Melanocyte of skin (primary cell): ENCODE measurements around the gene HSPA4L. TPM values are rescaled to one million over a fixed set of nuclear protein-coding genes. Genes with fewer than 3 reads are reported as not detected.

Experiments
- total RNA-seq, 2 donors: library from RNA; depleted of rRNA; stranded (reverse); fragments of >200 nt; gene quantifications; 2 replicates each; pipeline ENCODE4 v1.2.3, GENCODE V29; 2012

The HSPA4L gene
- 1 to 10 TPM; 5.7 to 8.3 TPM for total RNA-seq

GRCh38 chr4:127782275-127783025, at the start of gene HSPA4L:
Gene HSPA4L (plus strand): TSS chr4:127782322. CDS start chr4:127782551, 229 bp downstream.

GRCh38 chr4:127880763-127881562, 98.8 kb downstream of the HSPA4L start, which contains the start of gene PLK4:
Gene PLK4 (plus strand): TSS chr4:127880893. CDS start chr4:127881135, 242 bp downstream.

Other genes starting within 250 kb of the HSPA4L start
- gene INTU, start 149.4 kb upstream of the HSPA4L start, total RNA-seq: 1 to 10 TPM; 3.8 to 4.3 TPM
- not detected for gene SLC25A31, start 51.9 kb upstream of the HSPA4L start, total RNA-seq
- gene PLK4, start 98.6 kb downstream of the HSPA4L start, total RNA-seq: 10 to 100 TPM in 1 of 2 donors, 1 to 10 TPM in 1; 7.2 to 22.0 TPM
- 10 to 100 TPM; 20.3 to 21.0 TPM for gene MFSD8, start 182.9 kb downstream of the HSPA4L start, total RNA-seq
- gene ABHD18, start 183.1 kb downstream of the HSPA4L start, total RNA-seq: 1 to 10 TPM; 5.9 to 6.3 TPM